Parathyroid adenoma (tissue), 2 donors: ENCODE results near the gene HIKESHI.
"Not testable (repeated sequence)": the region's sequence is repeated elsewhere in the genome, so short reads cannot be mapped to it uniquely, and the experiment has no call there.

Experiments used
- H2AFZ ChIP-seq: fragments of 300-600 bp; sonication (generic); one replicate; pipeline ENCODE4 v1.7.0; 2017; ENCODE audit warnings: antibody characterized with exemption, mild to moderate bottlenecking
- H3K27ac ChIP-seq: fragments of 300-600 bp; sonication (generic); one replicate; pipeline ENCODE4 v1.7.0; 2017
- H3K27me3 ChIP-seq: fragments of 300-600 bp; sonication (generic); one replicate; pipeline ENCODE4 v1.7.0; 2017; ENCODE audit warnings: low read length; ENCODE audit not compliant: control insufficient read depth, insufficient read depth
- H3K36me3 ChIP-seq: fragments of 300-600 bp; sonication (generic); one replicate; pipeline ENCODE4 v1.7.0; 2017; ENCODE audit warnings: low read length; ENCODE audit not compliant: control insufficient read depth, insufficient read depth
- H3K4me1 ChIP-seq: fragments of 300-600 bp; sonication (generic); one replicate; pipeline ENCODE4 v1.7.0; 2017; ENCODE audit warnings: control low read depth
- H3K4me2 ChIP-seq: fragments of 300-600 bp; sonication (generic); one replicate; pipeline ENCODE4 v1.7.0; 2017; ENCODE audit warnings: low read length
- H3K4me3 ChIP-seq: fragments of 300-600 bp; sonication (generic); one replicate; pipeline ENCODE4 v1.7.0; 2017; ENCODE audit warnings: low read depth, low read length
- H3K79me2 ChIP-seq: fragments of 300-600 bp; sonication (generic); one replicate; pipeline ENCODE4 v1.7.0; 2017; ENCODE audit warnings: control low read depth
- H3K9ac ChIP-seq: fragments of 300-600 bp; sonication (generic); one replicate; pipeline ENCODE4 v1.7.0; 2017; ENCODE audit warnings: mild to moderate bottlenecking
- H3K9me3 ChIP-seq: fragments of 300-600 bp; sonication (generic); one replicate; pipeline ENCODE4 v1.7.0; 2017; ENCODE audit warnings: low read length; ENCODE audit not compliant: control insufficient read depth
- TF ChIP-seq, protein P1 (sequence below): fragments of 300-600 bp; sonication (generic); IDR thresholded peaks from one replicate; pipeline ENCODE4 v1.7.0; 2017; ENCODE audit warnings: antibody characterized with exemption, mild to moderate bottlenecking
- donor health status: primary hyperparathyroidism.

HIKESHI gene

GRCh38 chr11:86277741-86278140 lies 24.3 kb upstream of the HIKESHI start:
- TF ChIP-seq, protein P1, sequence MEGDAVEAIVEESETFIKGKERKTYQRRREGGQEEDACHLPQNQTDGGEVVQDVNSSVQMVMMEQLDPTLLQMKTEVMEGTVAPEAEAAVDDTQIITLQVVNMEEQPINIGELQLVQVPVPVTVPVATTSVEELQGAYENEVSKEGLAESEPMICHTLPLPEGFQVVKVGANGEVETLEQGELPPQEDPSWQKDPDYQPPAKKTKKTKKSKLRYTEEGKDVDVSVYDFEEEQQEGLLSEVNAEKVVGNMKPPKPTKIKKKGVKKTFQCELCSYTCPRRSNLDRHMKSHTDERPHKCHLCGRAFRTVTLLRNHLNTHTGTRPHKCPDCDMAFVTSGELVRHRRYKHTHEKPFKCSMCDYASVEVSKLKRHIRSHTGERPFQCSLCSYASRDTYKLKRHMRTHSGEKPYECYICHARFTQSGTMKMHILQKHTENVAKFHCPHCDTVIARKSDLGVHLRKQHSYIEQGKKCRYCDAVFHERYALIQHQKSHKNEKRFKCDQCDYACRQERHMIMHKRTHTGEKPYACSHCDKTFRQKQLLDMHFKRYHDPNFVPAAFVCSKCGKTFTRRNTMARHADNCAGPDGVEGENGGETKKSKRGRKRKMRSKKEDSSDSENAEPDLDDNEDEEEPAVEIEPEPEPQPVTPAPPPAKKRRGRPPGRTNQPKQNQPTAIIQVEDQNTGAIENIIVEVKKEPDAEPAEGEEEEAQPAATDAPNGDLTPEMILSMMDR = no peak
- Histone ChIP-seq H3K4me2 (no peak overlapping the region), H2AFZ (no peak overlapping the region), H3K4me1 (no peaks in the 10 kb centered on the region), H3K79me2 (peaks cover 2% of the 10 kb centered on the region), H3K9me3 (no peaks in the 10 kb centered on the region), H3K36me3 (no peaks in the 10 kb centered on the region), H3K27ac (no peak overlapping the region), H3K4me3 (no peak overlapping the region), H3K9ac (no peak overlapping the region), H3K27me3 (no peaks in the 10 kb centered on the region)

DNA sequence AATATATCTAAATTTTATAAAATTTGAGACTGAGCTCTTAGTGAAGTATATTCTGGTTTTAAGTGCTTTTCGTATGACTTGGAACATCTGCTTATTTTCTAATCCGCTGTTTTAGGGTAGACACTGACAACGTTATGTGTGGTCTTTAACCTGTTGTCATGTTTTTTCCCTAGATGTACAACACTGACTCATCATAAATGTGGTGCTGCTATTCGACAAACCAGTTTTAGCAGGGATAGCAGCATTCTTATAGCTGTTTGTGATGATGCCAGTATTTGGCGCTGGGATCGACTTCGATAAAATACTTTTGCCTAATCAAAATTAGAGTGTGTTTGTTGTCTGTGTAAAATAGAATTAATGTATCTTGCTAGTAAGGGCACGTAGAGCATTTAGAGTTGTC lies 23.8 kb upstream of the HIKESHI start:
- H3K9ac ChIP-seq = no peak overlapping the region
- H3K27ac ChIP-seq = no peak overlapping the region
- H3K79me2 ChIP-seq = peaks cover 2% of the 10 kb centered on the region
- TF ChIP-seq, protein P1 = no peak
- no peaks in the 10 kb centered on the region for H3K9me3 ChIP-seq
- H3K4me3 ChIP-seq = no peak overlapping the region
- no peaks in the 10 kb centered on the region for H3K36me3 ChIP-seq
- no peaks in the 10 kb centered on the region for H3K27me3 ChIP-seq
- no peak overlapping the region for H3K4me2 ChIP-seq
- no peaks in the 10 kb centered on the region for H3K4me1 ChIP-seq
- H2AFZ ChIP-seq = no peak overlapping the region

DNA sequence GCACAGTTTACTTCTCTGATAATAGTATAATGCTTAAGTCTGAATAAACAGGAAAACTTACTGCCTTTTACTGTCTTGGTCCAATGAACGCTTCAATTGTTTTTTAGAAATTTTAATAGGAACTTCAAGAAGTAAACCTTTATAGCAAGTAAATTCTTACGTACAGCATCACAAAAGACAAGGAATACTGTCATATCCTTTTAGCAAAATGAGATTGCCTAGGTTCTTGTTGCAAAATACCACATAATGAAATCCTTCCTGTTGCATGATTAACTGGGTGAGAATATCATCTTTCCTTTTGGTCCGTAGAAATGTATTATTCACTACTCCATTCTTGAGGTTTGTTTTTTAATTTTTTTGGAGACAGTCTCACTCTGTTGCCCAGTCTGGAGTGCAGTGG lies 22.3 kb upstream of the HIKESHI start:
- no peaks in the 10 kb centered on the region for H3K27me3 ChIP-seq
- no peaks in the 10 kb centered on the region for H3K9me3 ChIP-seq
- no peak overlapping the region for H3K4me3 ChIP-seq
- no peak overlapping the region for H3K4me2 ChIP-seq
- no peak overlapping the region for H2AFZ ChIP-seq
- H3K9ac ChIP-seq = no peak overlapping the region
- H3K79me2 ChIP-seq = no peaks in the 10 kb centered on the region
- no peak overlapping the region for H3K27ac ChIP-seq
- no peaks in the 10 kb centered on the region for H3K4me1 ChIP-seq
- H3K36me3 ChIP-seq = no peaks in the 10 kb centered on the region
- TF ChIP-seq, protein P1 = no peak

GRCh38 chr11:86287468-86287796 lies 14.6 kb upstream of the HIKESHI start:
- Histone ChIP-seq H3K9ac (no peak overlapping the region), H3K4me1 (no peaks in the 10 kb centered on the region), H3K79me2 (no peaks in the 10 kb centered on the region), H3K4me3 (no peak overlapping the region), H2AFZ (no peak overlapping the region), H3K27ac (no peak overlapping the region), H3K4me2 (no peak overlapping the region), H3K36me3 (no peaks in the 10 kb centered on the region), H3K9me3 (no peaks in the 10 kb centered on the region), H3K27me3 (no peaks in the 10 kb centered on the region)
- TF ChIP-seq, protein P1 = no peak

GRCh38 chr11:86288776-86289507 lies 13.1 kb upstream of the HIKESHI start:
- TF ChIP-seq, protein P1 = no peak
- no peak overlapping the region for H3K27ac ChIP-seq
- H3K4me1 ChIP-seq = no peaks in the 10 kb centered on the region

DNA sequence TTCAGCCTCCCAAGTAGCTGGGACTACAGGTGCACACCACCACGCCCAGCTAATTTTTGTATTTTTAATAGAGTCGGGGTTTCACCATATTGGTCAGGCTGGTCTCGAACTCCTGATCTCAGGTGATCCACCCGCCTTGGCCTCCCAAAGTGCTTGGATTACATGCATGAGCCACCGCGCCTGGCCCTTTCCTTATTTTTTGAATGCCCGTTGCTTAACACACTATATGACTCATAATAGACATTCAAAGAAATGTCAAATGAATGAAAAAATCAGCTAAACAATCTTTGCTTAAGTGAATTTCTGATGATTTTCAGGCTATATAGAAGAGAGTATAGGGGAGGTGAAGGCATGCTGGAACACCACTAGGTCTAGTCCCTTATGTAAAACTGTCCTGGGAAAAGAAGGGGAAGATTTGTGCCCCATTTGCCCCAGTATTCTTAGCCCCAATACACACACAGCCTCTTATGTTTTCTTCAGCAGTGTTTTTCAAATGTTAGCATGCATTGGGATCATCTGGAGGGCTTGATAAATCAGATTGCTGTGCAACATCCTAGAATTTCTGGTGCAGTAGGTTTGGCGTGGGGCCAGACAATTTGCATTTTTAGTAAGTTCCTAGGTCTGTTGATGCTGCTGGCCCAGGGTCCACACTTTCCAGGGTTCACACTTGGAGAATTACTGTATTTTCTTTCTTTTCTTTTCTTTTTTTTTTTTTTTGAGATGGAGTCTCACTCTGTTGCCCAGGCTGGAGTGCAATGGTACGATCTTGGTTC lies 12.3 kb upstream of the HIKESHI start:
- not testable (repeated sequence) for H3K27ac ChIP-seq, H3K9me3 ChIP-seq, H3K4me3 ChIP-seq, H3K36me3 ChIP-seq, H3K4me1 ChIP-seq, H3K27me3 ChIP-seq, H3K4me2 ChIP-seq, H3K9ac ChIP-seq, H3K79me2 ChIP-seq, H2AFZ ChIP-seq

More at GRCh38 chr11:86288776-86289507, 13.1 kb upstream of the HIKESHI start:
- Histone ChIP-seq H3K9ac (no peak overlapping the region), H3K4me2 (no peak overlapping the region), H3K4me3 (no peak overlapping the region), H2AFZ (no peak overlapping the region), H3K79me2 (no peaks in the 10 kb centered on the region), H3K27me3 (no peaks in the 10 kb centered on the region), H3K9me3 (no peaks in the 10 kb centered on the region), H3K36me3 (no peaks in the 10 kb centered on the region)
